Umbilical cord (tissue), 2 donors: Measurements from ENCODE around the gene CRYZL1. TPM values are rescaled to one million over a fixed set of nuclear protein-coding genes. Genes with fewer than 3 reads are reported as not detected.

ENCODE experiments used
- DNase-seq: peaks from one replicate; pipeline ENCODE4 v3.0.0-alpha.2; 2015; ENCODE audit warnings: low spot score
- total RNA-seq: library from RNA; depleted of rRNA; stranded (reverse); fragments of >200 nt; gene quantifications from one replicate; pipeline ENCODE4 v1.2.3, GENCODE V29; 2014; ENCODE audit warnings: low replicate concordance; ENCODE audit not compliant: insufficient read depth

CRYZL1 gene
- total RNA-seq, 1 donor from 2014 or later: 58.3 TPM

DNA sequence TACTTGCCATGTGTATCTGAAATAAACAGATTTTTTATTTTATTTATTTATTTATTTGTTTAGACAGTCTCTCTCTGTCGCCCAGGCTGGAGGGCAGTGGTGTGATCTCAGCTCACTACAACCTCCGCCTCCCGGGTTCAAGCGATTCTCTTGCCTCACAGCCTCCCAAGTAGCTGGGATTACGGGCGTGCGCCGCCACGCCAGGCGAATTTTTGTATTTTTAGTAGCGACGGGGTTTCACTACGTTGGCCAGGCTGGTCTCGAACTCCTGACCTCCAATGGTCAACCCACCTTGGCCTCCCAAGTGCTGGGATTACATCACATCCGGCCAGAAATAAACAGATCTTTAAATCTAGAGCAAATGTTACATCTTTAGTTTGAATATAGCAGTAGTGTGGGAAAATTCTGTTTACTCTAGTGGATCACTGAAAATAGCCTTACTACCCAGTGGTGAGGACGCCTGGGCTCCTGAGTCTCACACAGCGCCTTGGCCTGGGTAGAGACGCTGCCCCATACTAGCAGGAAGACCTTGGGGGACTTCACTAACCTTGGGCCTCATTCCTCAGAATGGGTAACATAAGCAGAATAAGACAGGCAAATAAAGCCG is 100.3 kb downstream of the CRYZL1 start:
- DNase-seq: no peak

DNA sequence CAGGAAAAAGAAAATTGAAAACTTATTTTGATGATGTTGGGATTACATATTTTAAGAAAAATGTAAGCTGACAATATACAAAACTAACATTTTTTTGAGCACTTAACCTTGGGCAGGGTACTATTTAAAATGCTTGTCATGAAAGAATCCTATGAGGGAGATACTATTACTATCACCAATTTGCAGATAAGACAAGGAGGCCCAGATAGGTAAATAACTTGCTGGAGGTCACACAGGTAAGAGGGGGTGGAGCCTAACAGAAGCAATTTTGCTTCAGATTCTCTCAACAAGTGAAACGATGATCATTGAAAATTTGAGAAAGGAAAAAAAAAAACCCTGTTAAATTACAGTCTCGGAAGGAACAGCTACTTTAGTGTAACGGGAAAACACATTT is 100.8 kb downstream of the CRYZL1 start:
- DNase-seq: no peak

DNA sequence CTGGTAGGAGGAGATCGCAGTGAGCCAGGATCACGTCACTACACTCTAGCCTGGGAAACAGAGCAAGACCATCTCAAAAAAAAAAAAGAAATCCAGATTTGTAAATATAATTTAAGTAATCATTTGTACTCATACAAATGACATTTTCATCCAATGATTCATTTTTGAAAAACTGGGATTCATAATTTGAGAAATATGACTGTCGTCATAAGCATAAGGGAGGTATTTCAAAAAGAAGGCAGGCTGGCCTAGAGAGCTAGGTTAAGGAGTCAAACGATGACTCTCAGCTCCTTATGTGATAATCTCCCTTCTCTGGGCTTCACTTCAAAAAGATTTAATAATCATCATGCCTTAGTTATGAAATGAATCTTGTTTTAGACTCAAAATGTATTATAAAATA is 101.9 kb downstream of the CRYZL1 start:
- DNase-seq: no peak

Other genes with a start within 250 kb of the CRYZL1 start
- gene IFNGR2, start 238.3 kb downstream of the CRYZL1 start, total RNA-seq: 85.2 TPM
- gene TMEM50B, start 161.8 kb downstream of the CRYZL1 start, total RNA-seq: 56.3 TPM
- 1.9 TPM for gene DNAJC28, start 150.0 kb downstream of the CRYZL1 start, total RNA-seq
- gene GART, start 99.6 kb downstream of the CRYZL1 start, total RNA-seq: 67.2 TPM
- 134 TPM for gene SON, start 98.7 kb downstream of the CRYZL1 start, total RNA-seq
- gene DONSON, start 53.1 kb downstream of the CRYZL1 start, total RNA-seq: 15.2 TPM
- 235 TPM for gene ITSN1, start 760 bp upstream of the CRYZL1 start, total RNA-seq